ENCODE measurements around the gene ERF.

The ERF gene

GRCh38 chr19:42254089-42254849 lies 659 bp downstream of the ERF start:
- DNase-seq (ENCODE audit: low spot score) = peak; percentile 61

DNA sequence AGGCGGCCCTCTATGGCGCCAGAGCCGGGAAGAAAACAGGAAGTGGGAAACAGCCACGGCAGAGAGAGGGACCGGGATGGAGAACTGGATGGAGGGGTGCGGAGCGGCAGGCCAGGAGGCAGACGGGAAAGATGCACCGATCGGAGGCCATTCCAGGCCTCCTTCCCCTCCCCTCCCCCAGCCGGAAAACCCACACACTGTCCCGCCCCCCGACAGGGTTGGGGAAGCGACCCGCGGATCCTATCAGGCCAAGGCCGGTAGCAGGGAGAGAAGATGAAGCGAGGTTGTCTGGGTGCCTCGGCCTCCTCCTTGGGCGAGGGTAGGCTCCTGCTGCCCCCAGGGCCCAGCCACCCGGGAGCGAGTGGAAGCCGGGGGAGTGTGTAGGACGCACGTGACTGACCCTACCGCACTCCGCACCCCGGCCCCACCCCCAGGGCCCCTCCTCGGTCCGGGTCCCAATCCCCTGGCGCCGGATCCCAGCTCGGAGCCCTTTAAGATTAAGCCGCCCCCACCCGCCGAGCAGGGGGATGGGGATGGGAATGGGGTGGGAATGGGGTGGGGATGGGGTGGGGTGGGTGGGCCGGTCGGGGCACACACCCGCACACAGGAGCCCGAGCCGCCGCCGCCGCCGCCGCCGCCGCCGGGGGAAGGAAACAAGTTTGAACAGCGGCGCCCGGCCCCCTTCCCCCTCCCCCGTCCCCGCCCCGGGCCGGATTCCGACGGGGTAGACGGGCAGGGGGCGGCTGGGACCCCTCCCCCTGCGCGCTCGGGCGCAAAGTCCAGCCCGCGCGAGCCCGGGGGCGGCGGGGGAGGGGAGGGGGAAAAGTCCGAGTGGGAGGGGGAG lies 1.5 kb downstream of the ERF start:
- DNase-seq (ENCODE audit: low spot score) = peak; percentile 53

- peak; percentile 65 for DNase-seq (ENCODE audit: low spot score)
Observed at GRCh38 chr19:42252365-42253244, 2.3 kb downstream of the ERF start.

- no peak for DNase-seq (ENCODE audit: low spot score)
Observed at GRCh38 chr19:42251572-42252358, 3.2 kb downstream of the ERF start.

GRCh38 chr19:42250666-42251531 lies 4.0 kb downstream of the ERF start:
- DNase-seq (ENCODE audit: low spot score) = no peak

DNA sequence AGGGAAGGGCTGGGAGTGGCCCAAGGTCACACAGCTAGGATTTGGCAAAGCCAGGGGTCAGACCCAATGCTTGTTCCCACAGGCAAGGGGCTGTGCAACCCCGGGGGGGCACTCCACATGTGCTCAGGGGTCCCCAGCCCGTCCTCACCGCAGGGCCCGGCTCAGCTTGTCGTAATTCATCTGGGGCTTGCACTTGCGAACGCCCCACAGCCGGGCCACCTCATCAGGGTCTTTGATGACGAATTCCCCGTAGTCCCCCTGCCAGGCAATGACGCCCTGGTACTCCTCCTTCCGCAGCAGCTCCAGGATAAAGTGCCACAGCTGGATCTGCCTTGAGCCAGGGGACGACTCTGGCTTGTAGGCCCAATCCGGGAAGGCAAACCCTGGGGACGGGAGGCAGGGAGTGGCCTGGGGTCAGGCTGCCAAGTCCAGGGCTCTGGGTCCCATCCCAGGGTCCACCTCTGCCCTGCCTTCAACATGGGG lies 4.7 kb downstream of the ERF start:
- no peak for DNase-seq (ENCODE audit: low spot score)

DNA sequence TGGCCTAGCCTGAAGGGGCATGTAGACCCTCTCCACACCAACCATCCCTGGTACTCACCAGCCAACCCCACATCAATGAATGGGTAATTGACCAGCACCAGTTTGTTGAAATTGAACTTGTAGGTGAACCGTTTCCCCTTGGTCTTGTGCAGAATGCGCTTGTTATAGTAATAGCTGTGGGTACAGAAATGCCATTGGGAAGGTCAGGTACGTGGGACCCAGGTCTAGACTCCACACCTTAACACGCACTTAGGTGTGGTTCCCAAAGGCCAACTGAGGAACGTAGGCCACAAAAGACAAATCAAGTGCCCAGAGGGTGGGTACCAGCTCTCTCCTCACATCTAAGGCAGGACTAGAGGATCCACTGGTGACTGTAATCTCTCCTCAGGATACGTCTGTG lies 5.2 kb downstream of the ERF start:
- DNase-seq (ENCODE audit: low spot score) = no peak

- no peak for DNase-seq (ENCODE audit: low spot score)
Observed at GRCh38 chr19:42249149-42249750, 5.7 kb downstream of the ERF start.

- no peak for DNase-seq (ENCODE audit: low spot score)
Observed at GRCh38 chr19:42248270-42249148, 6.4 kb downstream of the ERF start.

DNA sequence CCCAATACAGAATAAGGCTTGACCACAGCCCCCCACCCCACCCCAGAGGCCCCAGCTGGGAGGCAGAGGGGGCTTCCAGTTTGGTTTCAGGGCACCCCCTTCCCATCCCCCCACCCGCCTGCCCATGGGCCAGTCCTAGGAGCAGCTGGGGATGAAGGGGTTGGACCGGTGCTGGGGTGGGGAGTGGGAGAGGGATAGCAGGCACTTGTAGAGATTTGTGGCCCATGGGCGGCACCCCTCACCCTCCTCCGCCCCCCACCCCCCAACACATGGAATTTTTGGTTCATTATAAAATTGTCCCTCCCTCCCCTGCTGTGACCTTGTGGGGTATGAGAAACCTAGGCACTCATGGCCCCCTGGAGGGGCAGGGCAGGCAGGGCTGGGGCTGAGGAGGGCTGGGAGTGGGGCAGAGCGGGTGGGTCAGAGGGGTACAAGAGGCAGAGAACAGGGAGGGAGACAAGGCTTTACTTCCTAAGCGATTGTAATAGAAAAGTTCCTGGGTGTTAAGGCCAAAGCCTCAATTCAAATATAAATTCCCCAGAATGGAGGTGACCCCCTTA lies 7.2 kb downstream of the ERF start:
- no peak for DNase-seq (ENCODE audit: low spot score)

DNA sequence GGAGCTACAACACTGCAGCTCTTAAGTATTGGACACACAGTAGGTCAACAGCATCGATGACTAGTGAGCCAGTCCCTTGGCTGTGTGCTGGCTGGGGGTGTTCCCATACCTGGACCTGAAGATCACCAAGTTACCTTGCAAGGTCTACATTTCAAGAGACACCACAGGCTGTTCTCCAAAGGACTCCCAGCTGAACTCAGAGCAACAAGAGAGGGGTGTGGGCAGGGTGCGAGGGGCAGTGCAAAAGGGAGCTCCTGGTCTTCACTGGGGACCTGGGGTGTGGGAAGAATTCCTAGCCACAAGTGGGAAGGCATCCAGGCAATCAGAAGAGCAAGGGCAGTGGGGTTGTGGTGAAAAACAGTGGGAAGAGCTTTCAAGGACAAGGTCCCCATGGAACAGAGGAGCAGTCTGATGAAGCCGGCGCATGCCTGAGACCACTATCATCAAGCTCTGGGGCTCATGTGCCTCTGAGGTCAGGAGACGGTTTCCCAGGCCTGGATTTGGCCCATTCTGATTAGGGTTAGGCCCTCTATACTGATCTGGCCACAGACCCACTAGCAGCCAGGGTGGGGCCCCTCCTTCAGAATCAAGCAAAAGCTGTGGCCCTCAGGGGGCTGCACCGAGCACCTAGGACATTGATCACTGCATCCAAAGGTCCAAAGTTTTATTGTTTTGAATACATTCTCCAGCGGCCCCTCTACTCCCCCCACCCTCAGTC lies 7.8 kb downstream of the ERF start:
- peak; percentile 49 for DNase-seq (ENCODE audit: low spot score)

DNA sequence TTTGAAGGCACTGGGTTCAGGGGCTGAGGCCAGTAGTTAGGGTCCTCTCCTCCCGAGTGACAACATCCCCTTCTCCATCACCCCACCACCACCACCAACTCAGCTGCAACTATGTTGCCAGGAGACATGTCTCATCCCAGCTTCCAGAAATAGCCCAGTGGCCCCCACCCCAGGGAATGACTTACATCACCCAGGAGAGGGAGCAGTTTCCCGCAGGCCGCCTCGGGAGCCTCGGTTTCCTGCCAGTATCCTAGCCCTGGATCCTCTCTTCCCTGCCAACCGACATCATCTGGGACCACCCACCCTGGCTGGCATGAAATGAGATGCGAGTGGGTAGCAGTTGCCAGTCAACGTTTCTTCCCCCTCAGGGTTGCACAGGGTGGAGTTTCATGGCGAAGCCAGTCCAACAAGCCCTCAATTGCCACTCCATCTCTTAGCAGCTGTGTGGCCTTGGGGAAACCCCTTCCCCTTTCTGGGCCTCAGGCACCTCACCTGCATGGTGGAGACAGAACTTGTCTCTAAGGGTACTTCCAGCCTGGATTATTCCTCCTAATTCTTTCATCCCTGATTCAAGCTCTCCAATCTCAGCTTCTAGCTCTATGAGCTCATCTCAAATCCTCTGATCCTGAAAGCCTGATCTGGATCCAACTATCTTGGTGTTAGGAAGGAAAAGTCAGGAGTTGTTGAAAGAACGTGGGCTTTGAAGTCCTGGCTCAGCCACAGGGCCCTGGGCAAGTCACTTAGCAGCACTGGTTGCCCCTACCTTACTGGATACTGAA lies 8.6 kb downstream of the ERF start:
- peak; percentile 85 for DNase-seq (ENCODE audit: low spot score)

GRCh38 chr19:42245231-42245630 lies 9.7 kb downstream of the ERF start:
- no peak for DNase-seq (ENCODE audit: low spot score)

GRCh38 chr19:42244347-42245220 lies 10.3 kb downstream of the ERF start:
- peak; percentile 97 for DNase-seq (ENCODE audit: low spot score)

DNA sequence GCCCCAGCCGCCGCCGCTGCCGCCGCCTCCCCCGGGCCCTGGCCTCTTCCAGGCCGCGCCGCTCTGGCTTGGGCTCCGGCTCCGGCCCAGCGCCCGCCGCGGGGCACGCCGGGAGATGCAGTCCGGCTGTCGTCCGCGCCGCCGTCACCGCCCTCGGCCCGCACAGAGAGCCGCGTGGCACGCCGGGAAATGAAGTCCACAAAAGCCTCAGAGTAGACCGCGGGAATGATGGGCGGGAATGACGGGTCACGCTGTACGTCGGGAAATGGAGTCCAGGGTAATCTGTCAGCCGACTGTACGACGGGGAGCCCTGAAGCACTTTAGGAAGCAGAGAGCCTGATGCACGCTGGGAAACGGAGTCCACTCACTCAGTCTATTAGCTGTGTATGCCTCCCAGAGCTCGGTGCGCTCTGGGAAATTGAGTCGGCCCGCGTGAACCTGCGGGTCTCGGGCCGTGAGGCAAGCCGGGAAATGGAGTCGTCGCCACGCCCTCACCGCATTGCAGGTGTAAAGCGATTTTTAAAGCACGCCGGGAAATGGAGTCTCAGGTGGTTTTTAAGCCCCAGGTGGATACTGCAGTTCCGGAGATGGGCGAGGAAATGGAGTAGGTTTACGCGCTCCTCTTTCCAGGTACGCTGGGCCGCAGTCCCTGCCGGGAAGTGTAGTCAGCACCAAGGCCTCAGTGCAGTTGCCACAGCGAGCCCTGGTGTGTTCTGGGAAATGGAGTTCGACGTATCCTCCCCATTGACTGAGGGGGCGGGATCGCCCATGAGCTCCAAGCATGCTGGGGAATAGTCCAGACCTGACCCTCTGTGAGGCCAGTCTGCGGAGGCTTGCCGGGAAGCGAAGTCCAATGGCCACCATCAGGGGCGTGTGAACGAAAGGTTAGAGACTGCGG lies 12.2 kb downstream of the ERF start, which contains the start of gene GSK3A:
GSK3A (minus strand) TSS at position 91 of the 898 bp plus-strand sequence. CDS start 137 bp downstream, outside the sequence.
- peak; percentile 100 for DNase-seq (ENCODE audit: low spot score)

All from cerebellar cortex (tissue), 1 donor.